ENCODE data around the gene GNGT1.

DNA sequence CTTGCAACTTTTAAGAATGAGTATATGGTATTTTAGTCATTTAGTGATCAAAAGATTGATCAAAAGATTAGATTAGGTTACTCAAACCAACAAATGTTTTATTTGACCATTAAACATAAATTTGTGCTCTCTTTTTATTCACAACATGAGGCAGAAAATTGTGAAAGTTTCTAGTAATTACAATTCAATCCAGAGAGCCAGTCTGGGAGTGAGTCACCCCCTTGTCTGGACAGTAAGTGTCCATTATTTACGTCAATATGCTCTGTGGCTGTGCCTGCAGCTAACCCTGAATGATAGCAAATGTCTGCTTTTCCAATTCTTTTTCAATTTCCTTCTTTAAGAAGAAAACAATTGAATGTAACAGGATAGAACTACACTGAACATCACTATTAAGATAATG lies 43.1 kb downstream of the GNGT1 start:
- TF ChIP-seq BHLHE40 (IDR thresholded peaks at IDR 0.05; ENCODE audit: borderline replicate concordance), result no peak
- TF ChIP-seq ARNT (IDR thresholded peaks at IDR 0.05), result no peak
- no peak for TF ChIP-seq NFRKB (IDR thresholded peaks at IDR 0.05)
- TF ChIP-seq FOXM1 (IDR thresholded peaks at IDR 0.05; ENCODE audit: borderline replicate concordance), result no peak
- TF ChIP-seq HDGF (IDR thresholded peaks at IDR 0.05; ENCODE audit: borderline replicate concordance), result no peak
- no peak for TF ChIP-seq SP1 (IDR thresholded peaks at IDR 0.05)
- TF ChIP-seq, protein P1, sequence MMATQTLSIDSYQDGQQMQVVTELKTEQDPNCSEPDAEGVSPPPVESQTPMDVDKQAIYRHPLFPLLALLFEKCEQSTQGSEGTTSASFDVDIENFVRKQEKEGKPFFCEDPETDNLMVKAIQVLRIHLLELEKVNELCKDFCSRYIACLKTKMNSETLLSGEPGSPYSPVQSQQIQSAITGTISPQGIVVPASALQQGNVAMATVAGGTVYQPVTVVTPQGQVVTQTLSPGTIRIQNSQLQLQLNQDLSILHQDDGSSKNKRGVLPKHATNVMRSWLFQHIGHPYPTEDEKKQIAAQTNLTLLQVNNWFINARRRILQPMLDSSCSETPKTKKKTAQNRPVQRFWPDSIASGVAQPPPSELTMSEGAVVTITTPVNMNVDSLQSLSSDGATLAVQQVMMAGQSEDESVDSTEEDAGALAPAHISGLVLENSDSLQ (IDR thresholded peaks at IDR 0.05), result no peak
- no peak for TF ChIP-seq L3MBTL2 (conservative IDR thresholded peaks at IDR 0.05)
- TF ChIP-seq FOXK2 (IDR thresholded peaks at IDR 0.05), result no peak
- TF ChIP-seq FOXA1 (IDR thresholded peaks at IDR 0.05), result no peak

Data from HEK293T (cell line).